GM12878 (cell line): ENCODE results near the gene CPB2. TPM values are rescaled to one million over a fixed set of nuclear protein-coding genes. Genes with fewer than 3 reads are reported as not detected.

Experiments
- CEBPB ChIP-seq, 2 experiments: fragments of 150-350 bp in 1 of 2; IDR thresholded peaks; 2 replicates each; pipeline ENCODE4 v1.6.1; 2012 to 2014; ENCODE audit warnings: low read depth in 2 of 2, low read length in 2 of 2, borderline replicate concordance in 1 of 2, inconsistent platforms in 1 of 2
- CHD1 ChIP-seq: IDR thresholded peaks from 2 replicates; pipeline ENCODE4 v1.6.1; 2012; ENCODE audit warnings: low read depth, low read length, improper control_type of control experiment
- CREM ChIP-seq: IDR thresholded peaks from 2 replicates; pipeline ENCODE4 v1.6.1; 2014; ENCODE audit warnings: antibody characterized with exemption, low read depth
- E2F8 ChIP-seq: fragments of 450-650 bp; IDR thresholded peaks from 2 replicates; pipeline ENCODE4 v1.6.1; 2018; ENCODE audit warnings: mild to moderate bottlenecking, low read depth, moderate library complexity; ENCODE audit not compliant: partially characterized antibody
- E4F1 ChIP-seq: fragments of 450-650 bp; IDR thresholded peaks from 2 replicates; pipeline ENCODE4 v1.6.1; 2018; ENCODE audit warnings: borderline replicate concordance, mild to moderate bottlenecking; ENCODE audit not compliant: partially characterized antibody
- EED ChIP-seq: sonication (generic); IDR thresholded peaks from 2 replicates; pipeline ENCODE4 v1.6.1; 2016; ENCODE audit warnings: antibody characterized with exemption, low read depth
- ESRRA ChIP-seq: IDR thresholded peaks from 2 replicates; pipeline ENCODE4 v1.6.1; 2012; ENCODE audit warnings: mild to moderate bottlenecking, low read length, improper control_type of control experiment
- IKZF2 ChIP-seq, 2 experiments: fragments of 450-650 bp; IDR thresholded peaks; 2 replicates each; pipeline ENCODE4 v1.6.1; 2017; ENCODE audit warnings: mild to moderate bottlenecking in 2 of 2, moderate library complexity in 2 of 2
- IRF4 ChIP-seq: IDR thresholded peaks from 2 replicates; pipeline ENCODE4 v1.6.1; 2011; ENCODE audit warnings: low read depth, low read length
- MEF2A ChIP-seq: IDR thresholded peaks from 2 replicates; pipeline ENCODE4 v1.6.1; 2011; ENCODE audit warnings: low read depth, mild to moderate bottlenecking, low read length, moderate library complexity; ENCODE audit not compliant: insufficient read depth
- MTA2 ChIP-seq: fragments of 450-650 bp; IDR thresholded peaks from 2 replicates; pipeline ENCODE4 v1.6.1; 2016; ENCODE audit warnings: low read depth, mild to moderate bottlenecking, moderate library complexity
- NFIC ChIP-seq: IDR thresholded peaks from 2 replicates; pipeline ENCODE4 v1.6.1; 2012; ENCODE audit warnings: low read depth, mild to moderate bottlenecking, inconsistent platforms, low read length, moderate library complexity
- NFYB ChIP-seq: IDR thresholded peaks from 2 replicates; pipeline ENCODE4 v1.6.1; 2011; ENCODE audit warnings: low read depth, mild to moderate bottlenecking, low read length, improper control_type of control experiment, moderate library complexity; ENCODE audit not compliant: insufficient read depth
- PAX5 ChIP-seq: IDR thresholded peaks from 2 replicates; pipeline ENCODE4 v1.6.1; 2011; ENCODE audit warnings: low read depth, low read length, borderline replicate concordance
- PBX3 ChIP-seq: IDR thresholded peaks from 2 replicates; pipeline ENCODE4 v1.6.1; 2011; ENCODE audit warnings: mild to moderate bottlenecking, low read depth, low read length, moderate library complexity; ENCODE audit not compliant: insufficient replicate concordance
- RB1 ChIP-seq: fragments of 450-650 bp; formaldehyde crosslinking; IDR thresholded peaks from 2 replicates; pipeline ENCODE4 v1.6.1; 2017; ENCODE audit warnings: mild to moderate bottlenecking, borderline replicate concordance
- SIX5 ChIP-seq: IDR thresholded peaks from 2 replicates; pipeline ENCODE4 v1.6.1; 2011; ENCODE audit warnings: mild to moderate bottlenecking, low read depth, low read length, moderate library complexity; ENCODE audit not compliant: severe bottlenecking
- SUZ12 ChIP-seq: fragments of 200-600 bp; sonication (generic); IDR thresholded peaks from one replicate; pipeline ENCODE4 v1.6.1; 2018; ENCODE audit warnings: antibody characterized with exemption, mild to moderate bottlenecking; ENCODE audit not compliant: unreplicated experiment
- TAF1 ChIP-seq: IDR thresholded peaks from 2 replicates; pipeline ENCODE4 v1.6.1; 2011; ENCODE audit warnings: mild to moderate bottlenecking, low read depth, low read length, borderline replicate concordance
- YBX1 ChIP-seq: fragments of 450-650 bp; IDR thresholded peaks from 2 replicates; pipeline ENCODE4 v1.6.1; 2016; ENCODE audit warnings: antibody characterized with exemption
- ZNF274 ChIP-seq: IDR thresholded peaks from one replicate; pipeline ENCODE4 v1.8.0; 2011; ENCODE audit not compliant: insufficient read length, insufficient read depth
- polyA plus RNA-seq, 11 experiments: library from polyadenylated mRNA; depleted of rRNA in 4 of 11; unstranded in 6 of 11; stranded (reverse) in 5 of 11; fragments of >200 nt; fragmentation: Nextera tagmentation in 4 of 11; fragmentation: Illumina TruSeq in 1 of 11; extraction: Ambion mirVana in 4 of 11; extraction: Trizol in 1 of 11; gene quantifications; 1 replicate in 1 of 11; 2 replicates in 10 of 11; pipeline versions ENCODE4 v1.2.1 to v1.2.3, GENCODE V29; 2011 to 2016; ENCODE audit warnings: inconsistent platforms in 2 of 11, missing spikeins in 2 of 11, low read depth in 1 of 11
- total RNA-seq, 4 experiments: library from RNA; depleted of rRNA in 3 of 4; stranded (reverse); fragments of >200 nt in 3 of 4; fragmentation: Illumina TruSeq in 1 of 4; extraction: Trizol in 1 of 4; gene quantifications; 2 replicates each; pipeline versions ENCODE4 v1.2.1 to v1.2.3, GENCODE V29; 2013 to 2021

CPB2 gene
- total and polyA plus RNA-seq, 10 of the 15 experiments (the other 5 are each of a cell fraction or from before 2014, with no cell fraction given), result 0.05 to 0.87 (median 0.13) TPM; not detected in 3

- TF ChIP-seq E4F1 (no peak), EED (peak; percentile 46; the same call in 1 of the 2 replicates), CHD1 (0 out of 2 replicates have a peak, but pooled peaks have one; percentile 66), NFYB (no peak), MEF2A (0 out of 2 replicates have a peak, but pooled peaks have one; percentile 6), IKZF2 (IDR thresholded peaks at IDR 0.05) (peak; percentile 62 to 66; a peak in 3 of 4 replicates), TAF1 (peak; percentile 86), NFIC (peak; percentile 25; the same call in 1 of the 2 replicates), CREM (peak; percentile 98), IRF4 (0 out of 2 replicates have a peak, but pooled peaks have one; percentile 9), RB1 (peak; percentile 39; the same call in 1 of the 2 replicates), PBX3 (peak; percentile 39), SUZ12 (no peak), CEBPB (IDR thresholded peaks at IDR 0.05; ENCODE audit: borderline replicate concordance in 1 of 2, low read depth in 2 of 2, low read length in 2 of 2) (no peak), YBX1 (no peak), E2F8 (peak; percentile 79), ZNF274 (no peak), PAX5 (no peak), SIX5 (peak; percentile 33), MTA2 (no peak), ESRRA (0 out of 2 replicates have a peak, but pooled peaks have one; percentile 16)
These were observed 52.3 kb downstream of the CPB2 start, which contains the start of gene ZC3H13 (continued) for GRCh38 chr13:46052319-46053161.
